Measurements from ENCODE around the gene PABPN1L.
A peak's percentile ranks its signal among the peaks of the same experiment; 100 is the strongest.
"Not testable (repeated sequence)": the region's sequence is repeated elsewhere in the genome, so short reads cannot be mapped to it uniquely, and the experiment has no call there.

The PABPN1L gene

DNA sequence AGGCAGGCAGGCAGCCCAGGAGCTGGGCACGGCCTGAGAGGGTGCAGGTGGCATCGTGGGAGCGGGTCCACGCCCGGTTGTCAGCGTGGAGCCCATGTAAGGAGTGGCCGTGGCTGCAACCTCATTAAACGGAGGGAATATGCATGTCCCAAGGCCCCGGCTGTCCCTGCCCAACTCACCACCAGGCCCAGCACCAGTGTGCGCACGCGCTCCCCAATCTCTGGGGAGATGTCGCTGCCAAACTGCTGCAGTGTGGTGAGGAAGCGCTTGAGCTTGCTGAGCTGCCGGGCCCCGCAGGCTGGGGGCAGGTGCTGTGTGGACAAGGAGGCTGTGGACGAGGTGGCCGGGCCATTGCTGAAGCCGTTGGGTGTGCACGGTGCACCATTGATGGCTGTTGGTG, 25.6 kb upstream of the PABPN1L start:
- peaks cover 5% of the 10 kb centered on the region for H3K4me1 Mint-ChIP-seq
- no peaks in the 10 kb centered on the region for H3K9me3 Mint-ChIP-seq

GRCh38 chr16:88891083-88891482, 24.6 kb upstream of the PABPN1L start:
- no peak for ATAC-seq

More for the DNA sequence above, 25.6 kb upstream of the PABPN1L start:
- Mint-ChIP-seq H3K27ac (no peak overlapping the region), H3K27me3 (no peaks in the 10 kb centered on the region), H3K4me3 (no peak overlapping the region)
- DNase-seq (no peak), ATAC-seq (no peak)

GRCh38 chr16:88889702-88890352, 23.4 kb upstream of the PABPN1L start:
- peak overlapping the region in 1 of 2 donors; percentile 7 for H3K27ac Mint-ChIP-seq
- ATAC-seq, DNase-seq, H3K4me3 Mint-ChIP-seq, H3K27me3 Mint-ChIP-seq, H3K9me3 Mint-ChIP-seq, H3K4me1 Mint-ChIP-seq: not testable (repeated sequence)

More at GRCh38 chr16:88891083-88891482, 24.6 kb upstream of the PABPN1L start:
- no peak for DNase-seq
- H3K27ac Mint-ChIP-seq: no peak overlapping the region
- no peaks in the 10 kb centered on the region for H3K9me3 Mint-ChIP-seq
- peaks cover 5% of the 10 kb centered on the region for H3K4me1 Mint-ChIP-seq
- no peaks in the 10 kb centered on the region for H3K27me3 Mint-ChIP-seq
- H3K4me3 Mint-ChIP-seq: no peak overlapping the region

- peak; percentile 50 for ATAC-seq
- Mint-ChIP-seq H3K27me3 (no peaks in the 10 kb centered on the region), H3K27ac (no peak overlapping the region), H3K4me3 (no peak overlapping the region), H3K4me1 (no peaks in the 10 kb centered on the region), H3K9me3 (no peaks in the 10 kb centered on the region)
- DNase-seq: no peak
These were observed 22.3 kb upstream of the PABPN1L start for GRCh38 chr16:88888461-88889387.

- DNase-seq: no peak
- Mint-ChIP-seq H3K4me3 (no peak overlapping the region), H3K27ac (peak overlapping the region in 1 of 2 donors; percentile 27)
These were observed 21.6 kb upstream of the PABPN1L start for GRCh38 chr16:88888057-88888456.

GRCh38 chr16:88886845-88887521, 20.5 kb upstream of the PABPN1L start:
- Mint-ChIP-seq H3K27ac (no peak overlapping the region), H3K4me3 (no peak overlapping the region), H3K9me3 (no peaks in the 10 kb centered on the region), H3K27me3 (no peaks in the 10 kb centered on the region), H3K4me1 (peaks cover 7% of the 10 kb centered on the region)
- no peak for DNase-seq
- ATAC-seq: no peak

More at GRCh38 chr16:88888057-88888456, 21.6 kb upstream of the PABPN1L start:
- Mint-ChIP-seq H3K9me3 (no peaks in the 10 kb centered on the region), H3K27me3 (no peaks in the 10 kb centered on the region), H3K4me1 (no peaks in the 10 kb centered on the region)
- no peak for ATAC-seq

GRCh38 chr16:88886420-88886844, 20.0 kb upstream of the PABPN1L start:
- Mint-ChIP-seq H3K9me3 (no peaks in the 10 kb centered on the region), H3K4me3 (no peak overlapping the region), H3K27me3 (no peaks in the 10 kb centered on the region), H3K4me1 (peaks cover 8% of the 10 kb centered on the region), H3K27ac (no peak overlapping the region)
- ATAC-seq (no peak), DNase-seq (no peak)

DNA sequence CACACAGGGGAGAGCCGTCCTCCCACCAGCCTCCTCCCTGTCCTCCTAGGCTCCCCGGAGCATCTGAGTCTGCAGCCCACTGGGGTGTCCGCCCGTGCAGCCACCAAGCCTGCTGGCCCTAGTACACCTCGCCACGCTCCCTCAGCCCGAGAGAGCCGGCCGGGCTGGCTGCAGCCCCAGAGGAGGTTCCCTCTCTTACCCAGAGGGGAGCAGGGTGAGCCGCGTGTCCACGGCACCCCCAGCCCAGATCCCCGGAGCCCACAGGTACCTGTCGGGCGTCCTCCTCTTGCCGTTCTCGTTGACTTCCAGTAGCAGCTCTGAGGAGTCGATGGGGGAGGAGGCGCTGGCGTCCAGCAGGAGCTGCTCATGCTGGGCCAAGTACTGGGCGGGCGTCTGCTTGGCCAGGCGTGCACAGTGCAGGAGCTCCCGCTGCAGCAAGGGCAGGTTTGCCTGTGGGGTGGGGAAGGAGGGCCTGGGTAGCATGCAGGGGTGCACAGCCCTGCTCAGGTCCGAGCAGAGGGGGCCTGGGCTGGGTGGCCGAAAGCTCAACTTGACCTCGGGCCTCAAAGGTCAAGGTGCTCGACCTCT, 19.3 kb upstream of the PABPN1L start:
- ATAC-seq: no peak

GRCh38 chr16:88884569-88885271, 18.3 kb upstream of the PABPN1L start:
- H3K27ac Mint-ChIP-seq: peak overlapping the region in 1 of 2 donors; percentile 71
- no peaks in the 10 kb centered on the region for H3K27me3 Mint-ChIP-seq
- no peak for ATAC-seq
- H3K4me3 Mint-ChIP-seq: no peak overlapping the region
- peaks cover 8% of the 10 kb centered on the region for H3K4me1 Mint-ChIP-seq
- DNase-seq: no peak
- H3K9me3 Mint-ChIP-seq: no peaks in the 10 kb centered on the region

More for the DNA sequence above, 19.3 kb upstream of the PABPN1L start:
- no peaks in the 10 kb centered on the region for H3K27me3 Mint-ChIP-seq
- DNase-seq: no peak
- H3K27ac Mint-ChIP-seq: no peak overlapping the region
- no peak overlapping the region for H3K4me3 Mint-ChIP-seq
- H3K4me1 Mint-ChIP-seq: peaks cover 8% of the 10 kb centered on the region
- H3K9me3 Mint-ChIP-seq: no peaks in the 10 kb centered on the region

- Mint-ChIP-seq H3K4me3 (no peak overlapping the region), H3K27me3 (no peaks in the 10 kb centered on the region), H3K27ac (no peak overlapping the region), H3K4me1 (peaks cover 8% of the 10 kb centered on the region), H3K9me3 (no peaks in the 10 kb centered on the region)
- no peak for ATAC-seq
- no peak for DNase-seq
These were observed 17.5 kb upstream of the PABPN1L start for GRCh38 chr16:88883946-88884345.

GRCh38 chr16:88883117-88883895, 16.8 kb upstream of the PABPN1L start:
- Mint-ChIP-seq H3K4me1 (peaks cover 8% of the 10 kb centered on the region), H3K27me3 (no peaks in the 10 kb centered on the region), H3K9me3 (no peaks in the 10 kb centered on the region), H3K4me3 (no peak overlapping the region), H3K27ac (no peak overlapping the region)
- DNase-seq (no peak), ATAC-seq (no peak)

GRCh38 chr16:88882358-88883030, 16.0 kb upstream of the PABPN1L start:
- H3K4me3 Mint-ChIP-seq: no peak overlapping the region
- H3K27me3 Mint-ChIP-seq: no peaks in the 10 kb centered on the region
- H3K27ac Mint-ChIP-seq: no peak overlapping the region
- DNase-seq (no peak), ATAC-seq (no peak)
- peaks cover 8% of the 10 kb centered on the region for H3K4me1 Mint-ChIP-seq
- no peaks in the 10 kb centered on the region for H3K9me3 Mint-ChIP-seq

- H3K4me1 Mint-ChIP-seq: peaks cover 8% of the 10 kb centered on the region
- ATAC-seq (no peak), DNase-seq (no peak)
- H3K27me3 Mint-ChIP-seq: no peaks in the 10 kb centered on the region
- H3K27ac Mint-ChIP-seq: no peak overlapping the region
- H3K4me3 Mint-ChIP-seq: no peak overlapping the region
- no peaks in the 10 kb centered on the region for H3K9me3 Mint-ChIP-seq
These were observed 15.4 kb upstream of the PABPN1L start for GRCh38 chr16:88881675-88882357.
